Gastroesophageal sphincter (tissue), 3 donors: ENCODE results near the gene WNK3.

Experiments
- CTCF ChIP-seq, 4 experiments: fragments of 200-600 bp in 2 of 4; fragments of 450-650 bp in 2 of 4; sonication (generic) in 1 of 4; IDR thresholded peaks; one replicate each; pipeline ENCODE4 v1.5.1; 2017 to 2019; ENCODE audit warnings: antibody characterized with exemption in 4 of 4, mild to moderate bottlenecking in 2 of 4, moderate library complexity in 2 of 4
- EP300 ChIP-seq: sonication (generic); formaldehyde crosslinking; IDR thresholded peaks from one replicate; pipeline ENCODE4 v1.6.1; 2017; ENCODE audit warnings: antibody characterized with exemption, mild to moderate bottlenecking
- POLR2AphosphoS5 ChIP-seq: sonication (generic); formaldehyde crosslinking; IDR thresholded peaks from one replicate; pipeline ENCODE4 v1.6.1; 2017; ENCODE audit warnings: antibody characterized with exemption

GRCh38 chrX:54358424-54359211 lies 772 bp upstream of the WNK3 start:
- TF ChIP-seq CTCF (IDR thresholded peaks at IDR 0.05) (no peak), POLR2AphosphoS5 (no peak), EP300 (no peak)
